OCI-LY7 (cell line): Measurements from ENCODE around the gene UNC5B.

Experiments used
- EZH2phosphoT487 ChIP-seq: fragments of 200-600 bp; sonication (generic); IDR thresholded peaks from 2 replicates; pipeline ENCODE4 v1.6.1; 2018; ENCODE audit warnings: low read depth, borderline replicate concordance, mild to moderate bottlenecking, mixed run types, antibody characterized with exemption, low read length, moderate library complexity, mixed read lengths
- TF ChIP-seq, protein P1 (sequence below): fragments of 200-600 bp; sonication (generic); conservative IDR thresholded peaks from 2 replicates; pipeline ENCODE4 v1.5.1; 2014; ENCODE audit warnings: mild to moderate bottlenecking, antibody characterized with exemption, low read length, moderate library complexity, mixed read lengths

DNA sequence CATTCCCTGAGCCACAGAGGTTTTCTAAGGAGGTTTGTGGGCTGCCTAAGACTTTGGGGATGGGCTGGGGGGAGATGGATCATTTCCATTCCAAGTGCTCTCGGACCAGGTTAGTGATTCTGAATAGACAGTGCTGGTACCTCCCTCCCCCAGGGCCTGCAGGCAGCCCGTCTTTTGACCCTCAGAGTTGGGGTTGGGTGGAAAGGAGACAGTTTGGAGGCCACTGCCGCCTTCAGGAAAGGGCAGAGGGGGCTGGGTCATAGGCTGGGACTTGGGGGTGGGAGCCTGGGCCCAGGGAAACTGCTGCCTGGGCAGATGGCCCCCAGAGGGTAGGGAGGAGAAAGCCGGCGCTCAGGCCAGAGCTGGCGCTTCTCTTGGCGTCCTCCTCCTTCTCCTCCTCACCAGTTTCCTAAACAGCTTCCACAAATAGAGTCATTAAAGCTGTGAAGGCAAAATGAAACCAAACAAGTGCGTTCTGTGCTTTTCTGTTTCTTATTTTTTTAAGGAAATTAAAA lies 4.4 kb downstream of the UNC5B start:
- TF ChIP-seq, protein P1, sequence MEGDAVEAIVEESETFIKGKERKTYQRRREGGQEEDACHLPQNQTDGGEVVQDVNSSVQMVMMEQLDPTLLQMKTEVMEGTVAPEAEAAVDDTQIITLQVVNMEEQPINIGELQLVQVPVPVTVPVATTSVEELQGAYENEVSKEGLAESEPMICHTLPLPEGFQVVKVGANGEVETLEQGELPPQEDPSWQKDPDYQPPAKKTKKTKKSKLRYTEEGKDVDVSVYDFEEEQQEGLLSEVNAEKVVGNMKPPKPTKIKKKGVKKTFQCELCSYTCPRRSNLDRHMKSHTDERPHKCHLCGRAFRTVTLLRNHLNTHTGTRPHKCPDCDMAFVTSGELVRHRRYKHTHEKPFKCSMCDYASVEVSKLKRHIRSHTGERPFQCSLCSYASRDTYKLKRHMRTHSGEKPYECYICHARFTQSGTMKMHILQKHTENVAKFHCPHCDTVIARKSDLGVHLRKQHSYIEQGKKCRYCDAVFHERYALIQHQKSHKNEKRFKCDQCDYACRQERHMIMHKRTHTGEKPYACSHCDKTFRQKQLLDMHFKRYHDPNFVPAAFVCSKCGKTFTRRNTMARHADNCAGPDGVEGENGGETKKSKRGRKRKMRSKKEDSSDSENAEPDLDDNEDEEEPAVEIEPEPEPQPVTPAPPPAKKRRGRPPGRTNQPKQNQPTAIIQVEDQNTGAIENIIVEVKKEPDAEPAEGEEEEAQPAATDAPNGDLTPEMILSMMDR: no peak
- TF ChIP-seq EZH2phosphoT487: no peak
